Measurements from ENCODE around the gene SFMBT2.

The SFMBT2 gene

GRCh38 chr10:7410862-7411670 lies at the start of gene SFMBT2:
SFMBT2 (minus strand) TSS chr10:7411034; CDS start chr10:7381898, 29,136 bp downstream.
- DNase-seq: peak; percentile 51 to 79 (median 66)

DNA sequence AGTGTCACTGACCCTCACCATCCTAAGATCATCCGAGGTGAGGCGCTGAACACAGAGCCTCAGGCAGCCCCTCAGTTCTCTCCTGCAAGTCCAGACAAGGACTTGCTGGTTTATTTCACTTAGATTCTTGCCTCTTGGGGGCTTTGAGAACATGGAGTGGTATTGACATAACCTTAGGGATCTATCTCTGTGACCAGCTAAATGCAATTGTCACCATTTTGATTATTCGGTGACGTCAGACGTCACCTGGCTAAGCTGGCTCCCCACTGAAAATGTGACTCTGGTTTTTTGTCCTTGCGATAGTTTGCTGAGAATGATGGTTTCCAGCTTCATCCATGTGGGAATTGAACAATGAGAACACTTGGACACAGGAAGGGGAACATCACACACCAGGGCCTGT lies 49.2 kb upstream of the SFMBT2 start:
- no peak for DNase-seq

- no peak for DNase-seq
These were observed 47.7 kb upstream of the SFMBT2 start for GRCh38 chr10:7458556-7458955.

- no peak for DNase-seq
These were observed 46.9 kb upstream of the SFMBT2 start for GRCh38 chr10:7457478-7458316.

GRCh38 chr10:7449063-7449695 lies 38.3 kb upstream of the SFMBT2 start:
- DNase-seq: no peak

DNA sequence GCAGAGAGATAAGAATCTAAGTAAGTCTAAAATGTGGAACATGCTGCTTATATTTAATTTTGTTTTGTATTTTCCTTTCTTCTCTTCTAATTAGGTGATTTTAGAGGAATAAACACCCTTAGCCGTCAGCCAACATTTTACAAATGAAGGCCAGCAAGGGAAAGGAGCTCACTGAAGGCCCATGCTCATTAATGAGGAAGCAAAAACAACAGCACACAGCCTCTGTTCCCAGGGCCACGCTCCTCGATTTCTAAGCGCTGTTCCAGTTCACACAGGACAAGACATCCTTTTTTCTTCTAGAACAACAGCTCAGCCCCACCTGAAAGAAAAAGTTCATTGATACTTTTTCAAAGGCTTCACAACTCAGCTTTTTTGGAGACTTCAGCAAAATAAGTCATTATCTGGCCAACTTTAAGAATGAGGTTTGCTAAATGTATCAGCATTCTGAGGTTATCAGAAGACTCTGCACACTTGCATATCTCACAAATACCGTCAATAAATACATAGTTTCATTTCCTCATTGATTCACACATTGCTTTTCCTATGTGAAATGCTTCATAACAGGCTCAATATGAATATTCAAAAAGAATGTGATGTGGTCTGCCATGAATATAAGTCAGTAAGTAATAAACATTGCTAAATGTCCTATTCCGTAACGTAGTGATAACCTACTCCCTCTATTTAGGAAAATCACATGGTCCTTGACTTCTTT lies 34.8 kb upstream of the SFMBT2 start:
- no peak for DNase-seq

- no peak for DNase-seq
These were observed 33.8 kb upstream of the SFMBT2 start for GRCh38 chr10:7444551-7445121.

DNA sequence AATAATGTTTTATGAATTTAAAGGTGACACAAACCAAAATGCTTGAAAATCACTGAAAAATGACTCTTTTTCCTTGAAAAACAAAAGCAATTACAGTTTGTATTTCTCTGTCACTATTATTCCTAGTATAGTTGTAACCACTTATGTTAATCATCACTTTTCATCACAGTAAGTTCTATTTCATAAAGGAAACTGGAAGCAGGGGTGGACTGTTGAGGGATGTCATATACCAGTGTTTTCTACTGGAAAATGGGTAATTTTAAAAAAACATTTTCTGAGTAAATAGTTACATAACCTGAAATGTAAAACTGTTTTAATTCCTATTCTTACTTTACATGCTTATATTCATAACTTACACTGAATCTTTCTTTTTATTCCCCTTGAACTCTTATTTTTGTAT lies 32.2 kb upstream of the SFMBT2 start:
- no peak for DNase-seq

DNA sequence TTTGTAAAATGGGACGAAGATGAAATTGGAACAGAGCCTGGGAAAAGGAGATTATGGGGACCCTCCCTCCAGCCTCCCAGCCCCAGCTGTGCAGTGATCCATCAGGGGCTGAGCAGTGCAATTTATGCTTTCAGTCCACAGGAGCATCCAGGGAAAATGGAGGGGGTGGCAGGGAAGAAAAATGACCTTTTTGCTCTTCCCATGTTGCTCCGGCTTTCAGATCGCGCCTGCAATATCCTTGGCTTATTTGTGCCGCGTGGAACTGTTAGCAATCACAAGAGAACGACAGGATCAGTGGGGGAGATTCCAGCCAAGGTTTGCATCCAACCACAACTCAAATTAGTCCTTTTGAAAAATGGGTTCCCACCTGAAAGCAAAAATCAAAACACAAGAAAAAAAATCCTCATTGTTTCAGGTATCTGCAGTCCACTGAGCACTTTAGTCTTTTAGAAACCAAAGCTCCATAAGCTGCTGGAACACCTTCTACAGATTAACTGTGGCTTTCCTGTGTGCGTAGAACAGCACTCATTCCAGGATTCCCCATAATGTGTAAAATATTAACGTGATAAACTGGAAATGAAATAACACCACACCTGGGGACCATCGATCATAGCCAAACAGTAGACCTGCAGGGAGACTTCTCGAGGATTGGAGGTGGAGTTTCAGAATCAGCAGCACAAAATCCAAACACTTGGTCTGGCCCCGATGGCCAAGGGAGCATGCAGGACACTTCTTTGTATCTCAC lies 30.7 kb upstream of the SFMBT2 start:
- DNase-seq: no peak

GRCh38 chr10:7439696-7440095 lies 28.9 kb upstream of the SFMBT2 start:
- DNase-seq: no peak

DNA sequence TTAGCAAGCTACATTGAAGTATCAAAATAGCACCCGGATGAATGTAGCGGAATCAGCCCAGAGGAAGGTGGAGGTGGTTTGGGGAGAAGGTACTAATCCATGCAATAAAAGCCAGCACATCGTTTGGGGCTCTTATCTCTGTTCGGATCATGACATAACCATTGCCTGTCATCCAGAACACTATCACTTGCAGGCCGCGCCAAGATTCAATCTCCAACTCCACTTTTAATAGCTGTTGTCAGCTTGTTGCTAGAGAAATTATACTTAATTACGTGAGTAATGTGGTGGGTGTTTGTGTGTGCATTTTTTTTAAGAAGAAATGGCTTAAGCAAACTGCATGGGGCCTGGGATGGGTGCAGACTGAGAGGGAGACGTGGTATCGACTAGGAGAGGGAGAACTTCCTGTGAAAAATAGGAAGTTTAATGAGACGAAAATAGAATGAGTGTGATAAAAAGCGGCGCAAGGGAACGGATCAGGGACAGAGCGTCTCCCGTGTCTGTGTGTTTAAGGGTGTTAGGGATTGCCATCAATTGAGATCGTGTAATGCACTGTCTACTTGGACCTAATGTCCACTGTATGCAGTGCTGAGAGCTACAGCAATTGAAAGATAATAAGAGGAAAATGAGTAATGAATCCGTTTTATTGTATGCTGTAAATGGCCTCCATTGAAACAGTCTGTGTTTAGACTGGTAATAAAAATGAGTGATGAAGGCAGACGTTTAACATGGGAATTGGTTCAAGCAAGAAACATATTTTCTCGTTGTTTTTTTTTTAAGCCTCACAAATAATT lies 27.6 kb upstream of the SFMBT2 start:
- no peak for DNase-seq

DNA sequence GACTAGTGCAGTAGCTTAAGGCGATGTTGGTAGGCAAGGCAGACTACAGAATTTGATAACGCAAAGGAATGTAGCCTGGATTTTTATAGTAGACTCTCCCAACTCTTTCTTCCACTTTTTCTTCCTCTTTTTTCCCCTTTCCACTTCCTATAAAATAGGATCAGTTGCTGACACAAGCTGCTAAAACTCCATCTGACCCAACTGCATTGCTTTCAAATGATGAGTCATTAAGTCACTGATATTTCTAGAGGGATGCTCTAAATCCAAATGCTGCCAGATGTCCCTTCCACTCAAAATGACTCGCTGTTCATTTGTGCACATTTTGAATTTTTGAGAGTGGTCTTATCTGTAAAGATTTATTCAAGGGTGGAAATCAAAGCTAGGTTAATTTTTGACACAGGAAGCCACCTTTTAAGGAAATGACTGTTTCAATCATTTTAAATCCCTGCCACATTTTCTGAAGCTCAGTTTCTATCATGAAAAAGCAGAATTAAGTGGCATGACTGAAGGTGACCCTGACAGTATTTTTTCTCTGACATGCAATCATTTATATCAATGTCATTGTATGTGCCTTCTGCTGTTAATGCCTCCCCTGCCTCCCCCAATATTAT lies 25.8 kb upstream of the SFMBT2 start:
- no peak for DNase-seq

GRCh38 chr10:7435674-7436073 lies 24.8 kb upstream of the SFMBT2 start:
- no peak for DNase-seq

GRCh38 chr10:7434378-7434777 lies 23.5 kb upstream of the SFMBT2 start:
- DNase-seq: no peak

GRCh38 chr10:7433861-7434260 lies 23.0 kb upstream of the SFMBT2 start:
- no peak for DNase-seq

GRCh38 chr10:7432884-7433726 lies 22.3 kb upstream of the SFMBT2 start:
- DNase-seq: no peak

- DNase-seq: no peak
These were observed 18.0 kb upstream of the SFMBT2 start for GRCh38 chr10:7428673-7429350.

DNA sequence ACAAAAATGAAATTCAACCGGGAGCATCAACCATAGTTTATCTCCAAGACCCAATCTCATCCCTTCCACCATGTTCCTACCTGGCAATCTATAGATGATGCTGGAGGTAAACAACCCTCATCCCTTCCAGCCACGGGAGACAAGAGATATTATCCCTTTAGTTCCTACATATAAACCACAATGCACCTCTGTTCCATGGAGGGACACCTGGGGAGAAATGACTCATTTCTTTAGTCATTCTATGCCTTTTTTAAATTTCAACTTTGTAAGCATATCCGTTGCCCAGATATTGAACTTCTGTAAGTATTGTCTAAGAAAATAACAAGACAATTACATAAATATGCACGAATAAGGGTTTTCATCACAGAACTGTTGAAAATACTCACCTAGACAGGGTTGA lies 15.5 kb upstream of the SFMBT2 start:
- no peak for DNase-seq

DNA sequence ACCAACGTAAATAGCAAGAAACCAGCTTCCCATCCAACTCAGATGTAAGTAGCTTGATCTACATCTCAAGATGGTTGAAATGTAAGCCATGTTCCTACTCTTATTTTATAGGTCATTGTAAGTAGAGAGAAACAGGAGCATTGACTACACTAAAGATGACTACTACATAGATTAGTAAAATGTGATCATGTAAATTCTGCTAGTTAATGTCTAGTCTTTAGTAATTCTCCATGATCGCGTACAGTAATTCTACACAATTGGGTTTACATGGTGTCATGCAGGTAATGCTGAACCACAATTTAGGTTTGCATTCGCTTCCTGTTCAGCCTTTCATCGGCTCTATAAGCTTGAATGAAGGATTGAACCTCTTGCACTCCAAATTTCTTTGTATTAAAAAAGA lies 14.9 kb upstream of the SFMBT2 start:
- no peak for DNase-seq

Measured in stimulated activated naive CD4-positive, alpha-beta T cell (primary cell).